22Rv1 (cell line): ENCODE results near the gene AUTS2.

Experiments used
- ZFX ChIP-seq: fragments of 450-650 bp; IDR thresholded peaks from 2 replicates; pipeline ENCODE4 v1.6.1; 2017; ENCODE audit warnings: antibody characterized with exemption, borderline replicate concordance
- TF ChIP-seq, protein P1 (sequence below): fragments of 450-650 bp; IDR thresholded peaks from 2 replicates; pipeline ENCODE4 v1.5.1; 2017; ENCODE audit warnings: mild to moderate bottlenecking

GRCh38 chr7:70460071-70460470 lies 861.8 kb downstream of the AUTS2 start:
- TF ChIP-seq, protein P1, sequence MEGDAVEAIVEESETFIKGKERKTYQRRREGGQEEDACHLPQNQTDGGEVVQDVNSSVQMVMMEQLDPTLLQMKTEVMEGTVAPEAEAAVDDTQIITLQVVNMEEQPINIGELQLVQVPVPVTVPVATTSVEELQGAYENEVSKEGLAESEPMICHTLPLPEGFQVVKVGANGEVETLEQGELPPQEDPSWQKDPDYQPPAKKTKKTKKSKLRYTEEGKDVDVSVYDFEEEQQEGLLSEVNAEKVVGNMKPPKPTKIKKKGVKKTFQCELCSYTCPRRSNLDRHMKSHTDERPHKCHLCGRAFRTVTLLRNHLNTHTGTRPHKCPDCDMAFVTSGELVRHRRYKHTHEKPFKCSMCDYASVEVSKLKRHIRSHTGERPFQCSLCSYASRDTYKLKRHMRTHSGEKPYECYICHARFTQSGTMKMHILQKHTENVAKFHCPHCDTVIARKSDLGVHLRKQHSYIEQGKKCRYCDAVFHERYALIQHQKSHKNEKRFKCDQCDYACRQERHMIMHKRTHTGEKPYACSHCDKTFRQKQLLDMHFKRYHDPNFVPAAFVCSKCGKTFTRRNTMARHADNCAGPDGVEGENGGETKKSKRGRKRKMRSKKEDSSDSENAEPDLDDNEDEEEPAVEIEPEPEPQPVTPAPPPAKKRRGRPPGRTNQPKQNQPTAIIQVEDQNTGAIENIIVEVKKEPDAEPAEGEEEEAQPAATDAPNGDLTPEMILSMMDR, result no peak
- no peak for TF ChIP-seq ZFX
